Heart right ventricle (tissue), 16 donors: ENCODE results near the gene APMAP. TPM values are rescaled to one million over a fixed set of nuclear protein-coding genes. Genes with fewer than 3 reads are reported as not detected.

Experiments used
- ATAC-seq, 8 donors: fragments of 200-7000 bp; cut with Tn5 transposase; one replicate each; pipeline ENCODE4 v1.9.1; 2020; ENCODE audit warnings: mild to moderate bottlenecking in 8 of 8, moderate library complexity in 8 of 8, moderate number of reproducible peaks in 1 of 8
- DNase-seq, 2 donors: peaks; one replicate each; pipeline ENCODE4 v3.0.0-alpha.2; 2020
- H3K27ac ChIP-seq, 10 donors: fragments of 200-600 bp; sonication (generic) in 2 of 10; one replicate each; pipeline versions ENCODE4 v1.5.0 to v1.8.0; 2020 to 2022; ENCODE audit warnings: mild to moderate bottlenecking in 3 of 10
- H3K27me3 ChIP-seq, 7 donors: fragments of 200-600 bp; one replicate each; pipeline ENCODE4 v1.8.0; 2021 to 2022; ENCODE audit warnings: mild to moderate bottlenecking in 2 of 7
- H3K36me3 ChIP-seq, 9 donors: fragments of 200-600 bp; sonication (generic) in 1 of 9; one replicate each; pipeline versions ENCODE4 v1.5.0 to v1.8.0; 2020 to 2022; ENCODE audit warnings: mild to moderate bottlenecking in 2 of 9
- H3K4me1 ChIP-seq, 9 donors: fragments of 200-600 bp; sonication (generic) in 1 of 9; one replicate each; pipeline versions ENCODE4 v1.5.0 to v1.8.0; 2020 to 2022; ENCODE audit warnings: mild to moderate bottlenecking in 4 of 9
- H3K4me3 ChIP-seq, 10 donors: fragments of 200-600 bp; sonication (generic) in 2 of 10; one replicate each; pipeline versions ENCODE4 v1.5.0 to v1.8.0; 2020 to 2022; ENCODE audit warnings: mild to moderate bottlenecking in 7 of 10, moderate library complexity in 2 of 10
- H3K9me3 ChIP-seq, 11 donors: fragments of 200-600 bp in 10 of 11; sonication (generic) in 2 of 11; one replicate each; pipeline versions ENCODE4 v1.5.0 to v1.8.0; 2013 to 2022; ENCODE audit warnings: mild to moderate bottlenecking in 2 of 11, control low read depth in 1 of 11, moderate library complexity in 1 of 11
- CTCF ChIP-seq, 9 donors: fragments of 200-600 bp; sonication (generic) in 2 of 9; IDR thresholded peaks; one replicate each; pipeline versions ENCODE4 v1.5.0 to v1.8.0; 2021 to 2022; ENCODE audit warnings: antibody characterized with exemption in 9 of 9, mild to moderate bottlenecking in 5 of 9, moderate library complexity in 1 of 9
- WGBS, 2 donors: extraction: QIAGEN DNeasy Blood & Tissue Kit; methylation state at CpG; one replicate each; pipeline ENCODE4 v1.1.7; 2013; ENCODE audit warnings: inconsistent platforms in 1 of 2; 5-methylcytosine and 5-hydroxymethylcytosine counted together
- intact Hi-C, 10 donors: fragments of 100-400 bp; cut with DNase I; formaldehyde crosslinking; loops; one replicate each; pipeline versions ENCODE4 v1.11.1 to v1.14.2; 2022
- polyA plus RNA-seq, 2 donors: library from polyadenylated mRNA; stranded (reverse); fragments of 200-250 nt; gene quantifications; one replicate each; pipeline ENCODE4 v1.2.3, GENCODE V29; 2013
- total RNA-seq, 10 donors: library from RNA; stranded (reverse); fragmentation: NEBNext Ultra II Directional in 3 of 10; extraction: Animal tissue kit (Norgen Biotek cat#: 25700) in 3 of 10; gene quantifications; one replicate each; pipeline versions ENCODE4 v1.2.1 to v1.2.4, GENCODE V29; 2021 to 2023
- donor health status: Arrhythmogenic right ventricular cardiomyopathy.
- donor health status: ischemic (EF 13 %, LVEDD 7.1; RV severe dilation, severe dysfunction).
- donor health status: healthy with polysubstance abuse.
- donor health status: DM: no; HTN: yes; CAD: no.
- donor health status: DM: no; HTN: no; CAD: no.
- donor health status: ischemic (EF 25% LVEDD 6.9; RV normal size, moderate dysfunction).
- donor health status: ischemic (EF 25% LVEDD 5.7; RV mildly dilated, moderate dysfunction).
- donor health status: healthy.
- donor health status: DM: yes; HTN: yes; CAD: no.
- donor health status: Ischemic cardiomyopathy.
- donor health status: ischemic (EF 35%, LVEDD 5.7; RV mildly dilated, moderate dysfunction).
- donor health status: nonischemic (EF 11% LVEDD 7.7; RV severe dilation, severe dysfunction).
- donor health status: DM: yes; HTN: yes; CAD: no.
- donor health status: PGD.
- donor health status: ischemic (EF 29% LVEDD 5.4; RV normal size, mild dysfunction).
- donor health status: nonischemic (EF 23%, LVEDD 6.1; RV moderate dilation, normal function).

APMAP gene
- total and polyA plus RNA-seq, 12 donors, result 15.3 to 48.5 (median 33.1) TPM

DNA sequence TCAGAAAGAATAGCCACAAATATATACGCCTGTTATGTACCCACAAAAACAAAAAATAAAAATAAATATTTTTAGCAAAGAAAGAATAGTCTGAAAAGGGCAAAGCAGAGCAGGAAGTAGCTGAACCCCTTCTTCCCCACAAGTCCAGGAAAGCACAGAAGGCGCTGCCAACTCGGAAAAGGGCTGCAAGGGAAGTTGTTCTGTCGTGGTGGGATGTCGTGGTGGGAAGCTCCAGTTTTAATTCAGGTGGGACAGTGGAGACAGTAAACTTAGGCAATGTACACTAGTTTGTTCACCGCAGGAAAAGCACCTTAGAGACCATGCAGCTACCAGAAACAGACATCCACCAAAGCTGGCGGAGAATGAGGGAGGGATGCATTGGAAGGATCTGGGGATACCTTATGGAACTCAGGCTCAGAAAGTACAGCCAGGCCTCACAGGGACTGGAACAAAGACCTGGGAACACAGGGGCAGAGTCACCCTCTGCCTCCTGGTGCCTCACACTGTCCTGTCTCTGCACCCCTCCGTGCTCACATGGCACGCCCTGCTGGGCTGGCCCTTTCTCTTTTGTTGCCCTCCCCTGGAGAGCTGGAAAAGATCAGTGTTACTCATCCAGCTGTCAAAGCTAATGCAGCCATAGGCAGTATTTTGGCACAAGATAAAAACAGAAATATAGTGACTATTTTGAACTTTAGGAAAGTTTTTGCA lies 3.3 kb upstream of the APMAP start:
- intact Hi-C loops, result loop anchor here (1.0 to 10.0 kb wide), 16 partner anchors 65 to 401 kb away; partner anchors contain the start of genes PYGB (in 2 of the 10), ABHD12 (in 1 of the 10) and ENTPD6 (in 1 of the 10)
- DNase-seq, result no peak
- Histone ChIP-seq H3K4me3 (no peak overlapping the region), H3K4me1 (peaks cover 12 to 94% (median 70%) of the 10 kb centered on the region in 9 donors), H3K27ac (peak overlapping the region in 7 of 10 donors; percentile 14 to 96 (median 54)), H3K36me3 (no peaks in the 10 kb centered on the region), H3K9me3 (no peaks in the 10 kb centered on the region), H3K27me3 (no peaks in the 10 kb centered on the region)
- TF ChIP-seq CTCF (IDR thresholded peaks at IDR 0.05), result no peak
- 71% methylated on average over 9 of the region's 9 CpGs for WGBS, 2 donors
- ATAC-seq, result peak in 2 of 8 donors; percentile 17 to 29

DNA sequence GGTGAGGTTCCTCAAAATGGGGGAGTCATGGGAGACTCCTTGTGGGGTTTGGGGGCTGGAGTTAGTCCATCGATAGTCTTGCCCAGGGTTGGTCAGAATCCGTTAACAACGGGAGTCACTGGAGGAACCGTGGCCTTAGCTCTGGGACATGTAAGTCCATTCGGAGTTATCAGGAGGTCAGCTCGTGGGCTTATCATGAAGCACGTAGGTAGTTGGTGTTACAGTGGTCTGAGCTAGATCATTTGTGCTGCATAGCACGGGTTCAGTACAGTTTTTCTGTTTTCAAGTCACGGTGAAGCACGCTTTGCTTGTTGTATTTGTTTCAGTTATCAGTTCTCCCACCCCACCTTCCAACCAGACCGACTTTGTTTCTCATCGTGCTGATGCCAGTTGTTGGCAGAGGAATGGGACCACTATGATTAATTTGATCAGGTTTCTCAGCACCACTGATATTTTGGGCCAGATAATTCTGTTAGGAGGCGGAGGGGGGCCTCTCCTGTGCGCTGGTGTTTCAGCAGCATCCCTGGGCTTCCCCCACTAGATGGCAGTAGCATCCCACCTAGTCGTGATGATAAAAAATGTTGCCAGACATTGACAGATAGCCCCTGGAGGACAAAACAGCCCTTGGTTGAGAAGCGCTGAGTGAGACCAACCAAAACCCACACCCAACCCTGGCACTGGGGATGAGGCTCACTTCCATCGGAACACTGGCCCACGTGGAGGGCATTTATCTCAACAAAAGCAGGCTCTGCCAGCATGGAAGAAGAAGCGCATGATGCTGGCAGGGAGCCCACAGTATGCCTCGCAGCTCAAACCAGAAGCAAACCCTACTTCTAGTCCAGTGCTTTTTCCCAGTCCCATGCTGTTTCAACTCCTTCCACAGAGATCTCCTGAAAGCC lies 2.2 kb upstream of the APMAP start:
- intact Hi-C loops, result loop anchor here (1.0 to 10.0 kb wide), 16 partner anchors 70 to 403 kb away; partner anchors contain the start of genes ABHD12 (in 3 of the 10), PYGB (in 2 of the 10) and ENTPD6 (in 1 of the 10)
- peak overlapping the region in 8 of 10 donors; percentile 10 to 96 (median 54) for H3K27ac ChIP-seq
- H3K4me3 ChIP-seq, result peak overlapping the region in 5 of 10 donors; percentile 18 to 35 (median 20)
- H3K27me3 ChIP-seq, result no peaks in the 10 kb centered on the region
- H3K9me3 ChIP-seq, result no peaks in the 10 kb centered on the region
- DNase-seq (peak; percentile 75 to 88), ATAC-seq (peak; percentile 32 to 76 (median 63))
- 32 to 34% methylated on average over 20 of the region's 20 CpGs for WGBS, 2 donors
- no peaks in the 10 kb centered on the region for H3K36me3 ChIP-seq
- TF ChIP-seq CTCF (IDR thresholded peaks at IDR 0.05), result peak; percentile 86 to 97 (median 92)
- H3K4me1 ChIP-seq, result peaks cover 11 to 87% (median 64%) of the 10 kb centered on the region in 9 donors

DNA sequence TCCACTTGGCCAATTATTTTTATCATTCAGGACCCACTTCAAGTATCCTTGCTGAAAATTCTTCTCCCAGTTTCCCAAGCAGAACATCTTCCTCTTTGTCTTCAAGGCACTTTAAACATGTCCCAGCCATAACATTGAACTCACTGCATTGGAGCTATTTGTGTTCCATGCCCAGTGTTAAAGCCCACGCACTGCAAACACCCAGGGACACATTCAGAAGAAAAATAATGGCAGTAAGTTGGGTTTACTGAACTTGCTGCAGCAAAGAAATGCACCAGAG lies 1.6 kb upstream of the APMAP start:
- no peak overlapping the region for H3K4me3 ChIP-seq
- H3K4me1 ChIP-seq, result peaks cover 9 to 81% (median 58%) of the 10 kb centered on the region in 9 donors
- no peak for DNase-seq
- peak overlapping the region in 7 of 10 donors; percentile 24 to 96 (median 92) for H3K27ac ChIP-seq
- intact Hi-C loops, result loop anchor here (1.0 to 10.0 kb wide), 11 partner anchors 71 to 403 kb away; partner anchors contain the start of genes ABHD12 (in 3 of the 10) and PYGB (in 1 of the 10)
- TF ChIP-seq CTCF (IDR thresholded peaks at IDR 0.05), result no peak
- 75 to 93% methylated on average over 1 of the region's 1 CpG for WGBS, 2 donors
- H3K36me3 ChIP-seq, result no peaks in the 10 kb centered on the region
- no peaks in the 10 kb centered on the region for H3K9me3 ChIP-seq
- ATAC-seq, result no peak
- H3K27me3 ChIP-seq, result no peaks in the 10 kb centered on the region
